ENCODE measurements around the gene PPP1R12B.
"Not testable (repeated sequence)": the region's sequence is repeated elsewhere in the genome, so short reads cannot be mapped to it uniquely, and the experiment has no call there.

- not testable (repeated sequence) for TF ChIP-seq POLR2AphosphoS5 (IDR thresholded peaks at IDR 0.05; ENCODE audit: insufficient read depth in 1 of 2, low read depth in 1 of 2)
- TF ChIP-seq, protein P1, sequence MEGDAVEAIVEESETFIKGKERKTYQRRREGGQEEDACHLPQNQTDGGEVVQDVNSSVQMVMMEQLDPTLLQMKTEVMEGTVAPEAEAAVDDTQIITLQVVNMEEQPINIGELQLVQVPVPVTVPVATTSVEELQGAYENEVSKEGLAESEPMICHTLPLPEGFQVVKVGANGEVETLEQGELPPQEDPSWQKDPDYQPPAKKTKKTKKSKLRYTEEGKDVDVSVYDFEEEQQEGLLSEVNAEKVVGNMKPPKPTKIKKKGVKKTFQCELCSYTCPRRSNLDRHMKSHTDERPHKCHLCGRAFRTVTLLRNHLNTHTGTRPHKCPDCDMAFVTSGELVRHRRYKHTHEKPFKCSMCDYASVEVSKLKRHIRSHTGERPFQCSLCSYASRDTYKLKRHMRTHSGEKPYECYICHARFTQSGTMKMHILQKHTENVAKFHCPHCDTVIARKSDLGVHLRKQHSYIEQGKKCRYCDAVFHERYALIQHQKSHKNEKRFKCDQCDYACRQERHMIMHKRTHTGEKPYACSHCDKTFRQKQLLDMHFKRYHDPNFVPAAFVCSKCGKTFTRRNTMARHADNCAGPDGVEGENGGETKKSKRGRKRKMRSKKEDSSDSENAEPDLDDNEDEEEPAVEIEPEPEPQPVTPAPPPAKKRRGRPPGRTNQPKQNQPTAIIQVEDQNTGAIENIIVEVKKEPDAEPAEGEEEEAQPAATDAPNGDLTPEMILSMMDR (IDR thresholded peaks at IDR 0.05): not testable (repeated sequence)
These were observed 278.5 kb downstream of the PPP1R12B start for GRCh38 chr1:202627036-202627435.
